ENCODE measurements around the gene SNED1.

DNA sequence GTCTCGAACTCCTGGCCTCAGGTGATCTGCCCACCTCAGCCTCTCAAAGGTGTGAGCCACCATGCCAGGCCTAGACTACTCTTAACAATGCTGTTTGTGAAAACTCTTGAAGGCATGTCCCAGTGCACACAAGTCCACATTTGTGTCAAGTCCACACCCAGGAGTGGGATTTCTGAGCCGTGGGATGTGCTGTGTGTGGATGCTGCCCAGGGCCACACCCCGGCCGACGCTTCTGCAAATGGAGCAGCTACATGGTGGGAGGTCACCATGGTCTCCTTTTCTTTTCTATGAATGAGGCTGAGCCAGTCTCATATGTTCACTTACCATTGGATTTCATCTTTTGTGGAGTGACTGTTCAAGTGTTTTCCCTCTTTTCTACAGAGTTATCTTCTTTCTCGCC is 15.8 kb downstream of the SNED1 start:
- TF ChIP-seq, protein P1, sequence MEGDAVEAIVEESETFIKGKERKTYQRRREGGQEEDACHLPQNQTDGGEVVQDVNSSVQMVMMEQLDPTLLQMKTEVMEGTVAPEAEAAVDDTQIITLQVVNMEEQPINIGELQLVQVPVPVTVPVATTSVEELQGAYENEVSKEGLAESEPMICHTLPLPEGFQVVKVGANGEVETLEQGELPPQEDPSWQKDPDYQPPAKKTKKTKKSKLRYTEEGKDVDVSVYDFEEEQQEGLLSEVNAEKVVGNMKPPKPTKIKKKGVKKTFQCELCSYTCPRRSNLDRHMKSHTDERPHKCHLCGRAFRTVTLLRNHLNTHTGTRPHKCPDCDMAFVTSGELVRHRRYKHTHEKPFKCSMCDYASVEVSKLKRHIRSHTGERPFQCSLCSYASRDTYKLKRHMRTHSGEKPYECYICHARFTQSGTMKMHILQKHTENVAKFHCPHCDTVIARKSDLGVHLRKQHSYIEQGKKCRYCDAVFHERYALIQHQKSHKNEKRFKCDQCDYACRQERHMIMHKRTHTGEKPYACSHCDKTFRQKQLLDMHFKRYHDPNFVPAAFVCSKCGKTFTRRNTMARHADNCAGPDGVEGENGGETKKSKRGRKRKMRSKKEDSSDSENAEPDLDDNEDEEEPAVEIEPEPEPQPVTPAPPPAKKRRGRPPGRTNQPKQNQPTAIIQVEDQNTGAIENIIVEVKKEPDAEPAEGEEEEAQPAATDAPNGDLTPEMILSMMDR (conservative IDR thresholded peaks at IDR 0.05 in 1 of 2, IDR thresholded peaks at IDR 0.05 in 1 of 2; ENCODE audit: extremely low read depth in 1 of 2, insufficient read depth in 1 of 2, low read depth in 1 of 2, low read length in 2 of 2), result no peak
- no peak for TF ChIP-seq EZH2 (IDR thresholded peaks at IDR 0.05; ENCODE audit: borderline replicate concordance, low read length)

All from mammary epithelial cell (primary cell).